ENCODE results near the gene BTBD16. TPM values are rescaled to one million over a fixed set of nuclear protein-coding genes. Genes with fewer than 3 reads are reported as not detected.

BTBD16 gene
- not detected for total RNA-seq
- long read RNA-seq = 0 reads

DNA sequence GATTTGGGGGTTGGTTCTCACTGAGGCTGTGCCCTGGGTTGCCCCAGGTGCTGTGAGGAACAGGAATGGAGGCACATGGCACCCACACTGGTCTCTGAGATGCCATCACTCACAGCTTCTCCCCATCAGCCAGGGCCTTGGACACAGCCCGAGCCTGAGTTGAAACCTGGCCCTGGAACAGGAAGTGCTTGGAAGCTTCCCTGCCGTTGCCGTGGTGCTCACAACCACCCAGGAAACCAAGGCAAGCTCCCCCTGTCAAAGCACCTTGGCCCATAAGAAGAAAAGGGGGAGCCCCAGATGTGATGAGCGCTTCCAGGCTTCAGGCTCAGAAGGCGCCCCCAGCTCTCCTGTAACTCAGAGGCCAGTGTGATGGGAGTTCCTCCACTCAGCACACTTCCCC, at the start of gene BTBD16:
Gene BTBD16, plus strand, starts transcription at position 221 of the 400 bp plus-strand sequence. CDS start 3,786 bp downstream, outside the sequence.
- intact Hi-C loops (cut with DNase I) = no loop called here
- ATAC-seq (ENCODE audit: poor library complexity) (no peak), DNase-seq (no peak)

DNA sequence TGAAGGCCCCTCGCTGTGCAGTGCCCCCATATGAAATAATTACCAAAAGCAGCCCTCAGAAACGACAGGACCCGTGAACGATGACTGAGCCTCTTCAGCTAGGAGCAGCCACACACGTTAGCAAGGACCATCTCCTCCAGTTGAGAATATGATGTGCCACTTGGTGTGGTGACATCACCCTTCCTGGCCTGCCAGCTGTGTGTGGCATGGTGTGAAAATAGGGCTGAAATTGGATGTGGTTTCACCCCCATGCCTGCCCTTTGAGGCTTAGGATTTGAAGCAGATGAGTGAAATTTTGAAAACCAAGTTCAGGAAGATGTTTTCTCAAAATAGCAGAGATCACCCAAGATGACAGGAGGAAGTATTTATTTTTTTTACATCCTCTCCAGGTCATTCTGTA, 49.1 kb upstream of the BTBD16 start:
- ATAC-seq (ENCODE audit: poor library complexity) (peak; percentile 20), DNase-seq (no peak)
- intact Hi-C loops (cut with DNase I) = no loop called here

- intact Hi-C loops (cut with DNase I) = no loop called here
- ATAC-seq (ENCODE audit: poor library complexity) = no peak
- no peak for DNase-seq
Observed at GRCh38 chr10:122222638-122223037, 48.5 kb upstream of the BTBD16 start.

DNA sequence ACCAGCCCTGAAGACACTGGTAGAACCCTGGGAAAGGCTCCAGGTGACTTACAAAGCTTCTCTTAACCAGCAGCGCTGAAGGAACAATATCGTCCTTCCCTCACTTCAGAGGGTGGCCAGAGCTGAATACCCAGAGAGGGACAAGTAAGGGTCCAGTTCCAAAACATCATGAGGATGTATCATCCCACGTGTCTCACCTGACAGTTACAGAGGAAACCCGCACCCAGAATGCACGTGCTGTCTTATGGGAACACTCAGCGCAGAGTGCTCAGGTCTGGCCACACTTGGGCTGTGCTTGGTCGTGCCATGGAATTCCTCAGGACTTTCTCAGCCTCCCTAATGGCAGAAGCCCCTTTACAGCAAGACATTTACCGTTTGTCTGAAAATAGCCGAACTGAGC, 46.9 kb upstream of the BTBD16 start:
- ATAC-seq (ENCODE audit: poor library complexity) (no peak), DNase-seq (no peak)
- intact Hi-C loops (cut with DNase I) = no loop called here

GRCh38 chr10:122225330-122225729, 45.8 kb upstream of the BTBD16 start:
- no peak for ATAC-seq (ENCODE audit: poor library complexity)
- DNase-seq = no peak
- intact Hi-C loops (cut with DNase I) = no loop called here

- DNase-seq (no peak), ATAC-seq (ENCODE audit: poor library complexity) (peak; percentile 11)
- intact Hi-C loops (cut with DNase I) = no loop called here
Observed at GRCh38 chr10:122227754-122228153, 43.3 kb upstream of the BTBD16 start.

GRCh38 chr10:122229666-122230065, 41.4 kb upstream of the BTBD16 start:
- DNase-seq (no peak), ATAC-seq (ENCODE audit: poor library complexity) (no peak)
- intact Hi-C loops (cut with DNase I) = no loop called here

DNA sequence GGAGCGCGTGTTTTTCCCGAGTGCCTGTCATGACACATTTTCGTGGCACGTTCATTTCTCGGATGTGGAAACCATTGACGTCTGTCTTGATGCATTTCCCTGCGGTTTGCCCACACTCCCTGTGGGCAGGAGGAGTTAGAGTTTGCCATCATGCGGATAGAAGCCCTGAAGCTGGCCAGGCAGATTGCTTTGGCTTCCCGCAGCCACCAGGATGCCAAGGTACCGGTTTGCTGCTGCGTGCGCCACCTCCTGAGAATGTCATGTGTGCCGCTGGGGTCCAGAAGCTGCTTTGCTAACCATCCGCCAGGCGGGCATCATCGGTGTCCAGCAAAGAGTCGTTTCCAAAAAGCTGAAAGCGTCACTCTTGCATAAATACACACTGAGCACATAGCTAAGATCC, 40.9 kb upstream of the BTBD16 start:
- no peak for ATAC-seq (ENCODE audit: poor library complexity)
- no peak for DNase-seq
- intact Hi-C loops (cut with DNase I) = no loop called here

DNA sequence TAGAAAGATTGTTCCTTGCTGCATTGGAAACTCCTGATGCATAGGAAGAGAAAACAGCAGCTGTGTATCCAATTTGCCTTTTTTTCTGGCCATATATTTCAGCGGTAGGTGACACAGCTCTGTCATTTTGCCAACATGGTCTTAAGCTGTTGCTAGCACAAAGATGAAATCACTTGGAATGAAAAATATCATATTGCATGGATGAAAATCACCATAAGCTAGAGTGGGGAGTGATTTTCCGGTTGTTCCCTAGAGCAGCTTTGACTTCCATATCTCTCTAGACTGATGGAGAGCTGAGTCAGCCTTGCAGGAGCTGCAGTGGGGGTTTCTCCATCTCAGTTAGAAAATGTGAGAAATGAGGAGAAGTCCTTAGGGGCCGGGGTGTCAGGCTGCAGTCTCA, 38.3 kb upstream of the BTBD16 start:
- ATAC-seq (ENCODE audit: poor library complexity) = no peak
- intact Hi-C loops (cut with DNase I) = no loop called here
- DNase-seq = no peak

DNA sequence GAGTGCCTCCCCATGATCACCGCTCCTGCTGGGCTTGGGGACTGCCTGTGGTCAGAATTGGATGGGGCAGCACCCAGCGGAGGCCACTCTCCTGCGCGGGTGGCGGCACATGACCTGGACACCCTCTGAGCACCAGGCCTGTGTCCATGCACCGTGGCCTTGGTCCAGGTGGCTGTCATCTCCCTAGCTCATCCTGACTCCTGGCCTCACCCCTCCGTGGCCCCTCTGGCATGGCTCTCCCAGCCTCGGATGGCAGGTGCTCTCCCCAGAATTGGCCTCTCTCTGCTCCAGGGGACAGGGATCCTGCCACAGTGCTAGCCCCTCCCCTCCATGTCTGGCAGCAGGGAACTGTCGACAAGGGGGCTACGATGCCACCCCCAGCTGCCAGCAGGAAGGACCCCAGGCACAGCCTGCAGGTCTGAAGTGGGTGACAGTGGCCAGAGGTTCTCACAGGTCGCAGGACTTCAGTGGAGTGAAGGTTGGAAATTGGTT, 37.2 kb upstream of the BTBD16 start:
- DNase-seq (peak; percentile 77), ATAC-seq (ENCODE audit: poor library complexity) (peak; percentile 80)
- intact Hi-C loops (cut with DNase I) = no loop called here

DNA sequence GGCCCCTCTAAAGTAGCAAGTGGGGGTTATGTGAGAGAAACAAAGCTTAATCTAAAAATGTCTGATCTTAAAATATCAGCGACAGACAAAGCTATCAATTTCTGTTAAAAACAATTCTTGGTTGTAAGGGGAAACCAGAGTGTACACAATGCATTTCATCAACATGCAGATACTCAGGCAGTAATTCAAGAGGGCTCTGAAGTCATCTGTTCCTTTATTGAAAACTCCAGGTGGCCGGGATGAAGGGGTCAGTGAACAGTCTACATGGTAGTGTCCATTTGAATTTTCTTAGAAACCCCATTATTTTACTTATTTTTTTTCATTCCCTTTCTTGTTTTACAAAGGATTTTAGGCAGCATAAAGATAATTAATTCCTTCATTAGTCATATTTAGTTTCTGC, 36.7 kb upstream of the BTBD16 start:
- DNase-seq = no peak
- intact Hi-C loops (cut with DNase I) = no loop called here
- no peak for ATAC-seq (ENCODE audit: poor library complexity)

GRCh38 chr10:122236690-122237306, 34.3 kb upstream of the BTBD16 start:
- intact Hi-C loops (cut with DNase I) = no loop called here
- no peak for DNase-seq
- no peak for ATAC-seq (ENCODE audit: poor library complexity)

DNA sequence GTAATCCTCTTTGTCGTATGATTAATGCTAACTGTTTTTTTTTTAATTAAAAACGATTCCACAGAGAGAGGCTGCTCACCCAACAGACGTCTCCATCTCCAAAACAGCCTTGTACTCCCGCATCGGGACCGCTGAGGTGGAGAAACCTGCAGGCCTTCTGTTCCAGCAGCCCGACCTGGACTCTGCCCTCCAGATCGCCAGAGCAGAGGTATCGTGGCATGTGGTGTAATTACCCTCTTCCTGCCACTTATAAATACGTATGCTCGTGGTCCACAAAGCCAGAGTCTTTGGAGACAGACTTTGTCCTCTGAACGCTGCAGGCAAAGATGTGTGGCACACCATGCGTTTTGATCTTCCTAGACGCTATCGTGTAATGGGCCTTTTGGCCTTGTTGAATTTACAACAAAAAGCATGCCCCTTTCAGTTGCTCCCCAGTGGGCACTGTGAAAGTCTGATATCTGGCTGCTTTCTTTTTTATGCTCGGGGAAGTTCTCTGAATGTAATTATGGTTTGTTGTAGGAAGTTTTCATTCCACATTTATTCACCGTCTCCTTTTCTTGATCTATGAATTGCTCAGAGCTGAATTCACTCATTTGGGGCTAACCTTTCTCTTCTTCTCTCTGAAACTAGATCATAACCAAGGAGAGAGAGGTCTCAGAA, 33.6 kb upstream of the BTBD16 start:
- ATAC-seq (ENCODE audit: poor library complexity) = no peak
- intact Hi-C loops (cut with DNase I) = no loop called here

GRCh38 chr10:122239578-122240257, 31.4 kb upstream of the BTBD16 start:
- ATAC-seq (ENCODE audit: poor library complexity) (no peak), DNase-seq (no peak)

More for the DNA sequence above, 33.6 kb upstream of the BTBD16 start:
- DNase-seq = no peak

DNA sequence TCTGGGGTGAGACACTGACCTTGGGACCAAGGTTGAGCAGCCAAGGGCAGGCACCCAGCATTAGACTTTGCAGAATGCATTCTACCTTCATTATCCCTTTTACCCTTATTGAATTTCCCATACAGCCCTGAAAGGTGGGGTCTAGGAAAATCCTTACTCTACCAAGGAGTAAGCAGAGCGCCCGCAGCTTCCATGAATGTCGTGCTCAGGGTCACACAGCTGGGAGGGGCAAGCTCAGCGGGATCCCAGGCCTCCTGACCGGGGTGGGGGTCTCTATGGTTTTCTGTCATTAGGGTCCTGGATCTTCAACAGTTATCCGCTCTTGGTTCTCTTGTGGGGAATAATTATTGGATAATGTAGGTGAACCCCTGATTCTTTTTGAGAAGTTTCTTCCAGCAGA, 30.7 kb upstream of the BTBD16 start:
- intact Hi-C loops (cut with DNase I) = no loop called here
- no peak for DNase-seq
- ATAC-seq (ENCODE audit: poor library complexity) = no peak

More at GRCh38 chr10:122239578-122240257, 31.4 kb upstream of the BTBD16 start:
- intact Hi-C loops (cut with DNase I) = no loop called here

DNA sequence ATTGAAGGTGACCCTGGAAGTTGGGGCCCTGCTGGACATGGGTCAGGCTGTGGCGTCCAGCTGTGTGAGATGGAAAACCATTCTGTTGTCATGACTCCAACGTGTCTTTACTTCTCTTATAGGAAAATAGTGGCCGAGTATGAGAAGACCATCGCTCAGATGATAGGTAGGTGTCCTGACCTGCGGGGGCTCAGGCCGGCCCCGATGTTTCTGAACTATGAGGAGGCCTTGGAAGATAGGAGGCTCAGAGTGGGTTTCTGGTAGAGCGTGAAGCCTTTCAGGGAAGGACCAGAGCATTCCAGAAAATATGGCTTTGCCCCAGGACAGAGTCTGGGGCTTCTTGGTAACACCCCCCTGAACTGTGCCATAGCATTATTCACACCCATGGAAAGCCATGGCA, 29.3 kb upstream of the BTBD16 start:
- ATAC-seq (ENCODE audit: poor library complexity) = no peak
- intact Hi-C loops (cut with DNase I) = no loop called here
- no peak for DNase-seq

- DNase-seq = no peak
- peak; percentile 4 for ATAC-seq (ENCODE audit: poor library complexity)
- intact Hi-C loops (cut with DNase I) = no loop called here
Observed at GRCh38 chr10:122243550-122243949, 27.5 kb upstream of the BTBD16 start.

GRCh38 chr10:122244001-122244975, 26.8 kb upstream of the BTBD16 start:
- DNase-seq (no peak), ATAC-seq (ENCODE audit: poor library complexity) (no peak)
- intact Hi-C loops (cut with DNase I) = no loop called here

DNA sequence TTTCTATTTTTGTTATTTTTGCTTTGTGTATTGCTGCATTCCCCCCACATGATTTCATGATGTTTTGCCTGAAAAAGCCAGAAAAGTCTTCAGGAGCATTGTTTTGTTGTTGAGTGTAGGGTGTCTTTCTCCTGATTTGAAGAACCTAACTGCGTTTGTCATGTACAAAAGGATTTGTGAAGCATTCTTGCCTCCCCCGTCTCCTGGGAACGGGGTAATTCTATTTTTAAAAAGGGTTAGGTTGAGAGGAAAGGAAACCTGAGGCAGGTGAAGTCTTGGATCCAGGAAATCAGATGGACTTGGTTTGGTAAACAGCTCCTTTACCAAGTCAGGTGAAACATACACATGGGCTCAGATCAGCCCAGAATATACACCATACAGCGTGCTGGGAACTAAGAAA, 26.0 kb upstream of the BTBD16 start:
- intact Hi-C loops (cut with DNase I) = no loop called here
- DNase-seq (no peak), ATAC-seq (ENCODE audit: poor library complexity) (no peak)
